ENCODE results near the gene FBXO5.

The FBXO5 gene

DNA sequence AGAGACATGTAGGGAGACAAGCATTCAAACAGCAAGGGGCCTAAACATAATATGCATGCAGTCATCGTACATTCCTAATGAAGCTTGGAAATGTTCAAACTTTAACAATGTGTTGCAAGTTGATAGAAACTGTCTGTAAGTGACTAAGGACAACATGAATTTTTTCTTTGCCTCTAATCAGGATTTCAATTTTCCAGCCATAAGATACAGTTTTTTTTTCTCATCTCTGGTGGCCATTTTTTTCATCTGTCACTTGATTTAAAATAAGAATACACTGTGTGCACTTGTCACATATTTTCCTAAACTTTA, 41.8 kb upstream of the FBXO5 start:
- TF ChIP-seq, protein P1, sequence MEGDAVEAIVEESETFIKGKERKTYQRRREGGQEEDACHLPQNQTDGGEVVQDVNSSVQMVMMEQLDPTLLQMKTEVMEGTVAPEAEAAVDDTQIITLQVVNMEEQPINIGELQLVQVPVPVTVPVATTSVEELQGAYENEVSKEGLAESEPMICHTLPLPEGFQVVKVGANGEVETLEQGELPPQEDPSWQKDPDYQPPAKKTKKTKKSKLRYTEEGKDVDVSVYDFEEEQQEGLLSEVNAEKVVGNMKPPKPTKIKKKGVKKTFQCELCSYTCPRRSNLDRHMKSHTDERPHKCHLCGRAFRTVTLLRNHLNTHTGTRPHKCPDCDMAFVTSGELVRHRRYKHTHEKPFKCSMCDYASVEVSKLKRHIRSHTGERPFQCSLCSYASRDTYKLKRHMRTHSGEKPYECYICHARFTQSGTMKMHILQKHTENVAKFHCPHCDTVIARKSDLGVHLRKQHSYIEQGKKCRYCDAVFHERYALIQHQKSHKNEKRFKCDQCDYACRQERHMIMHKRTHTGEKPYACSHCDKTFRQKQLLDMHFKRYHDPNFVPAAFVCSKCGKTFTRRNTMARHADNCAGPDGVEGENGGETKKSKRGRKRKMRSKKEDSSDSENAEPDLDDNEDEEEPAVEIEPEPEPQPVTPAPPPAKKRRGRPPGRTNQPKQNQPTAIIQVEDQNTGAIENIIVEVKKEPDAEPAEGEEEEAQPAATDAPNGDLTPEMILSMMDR (IDR thresholded peaks at IDR 0.05; ENCODE audit: control insufficient read depth, insufficient read depth, low read depth, low read length, missing control alignments) = no peak

DNA sequence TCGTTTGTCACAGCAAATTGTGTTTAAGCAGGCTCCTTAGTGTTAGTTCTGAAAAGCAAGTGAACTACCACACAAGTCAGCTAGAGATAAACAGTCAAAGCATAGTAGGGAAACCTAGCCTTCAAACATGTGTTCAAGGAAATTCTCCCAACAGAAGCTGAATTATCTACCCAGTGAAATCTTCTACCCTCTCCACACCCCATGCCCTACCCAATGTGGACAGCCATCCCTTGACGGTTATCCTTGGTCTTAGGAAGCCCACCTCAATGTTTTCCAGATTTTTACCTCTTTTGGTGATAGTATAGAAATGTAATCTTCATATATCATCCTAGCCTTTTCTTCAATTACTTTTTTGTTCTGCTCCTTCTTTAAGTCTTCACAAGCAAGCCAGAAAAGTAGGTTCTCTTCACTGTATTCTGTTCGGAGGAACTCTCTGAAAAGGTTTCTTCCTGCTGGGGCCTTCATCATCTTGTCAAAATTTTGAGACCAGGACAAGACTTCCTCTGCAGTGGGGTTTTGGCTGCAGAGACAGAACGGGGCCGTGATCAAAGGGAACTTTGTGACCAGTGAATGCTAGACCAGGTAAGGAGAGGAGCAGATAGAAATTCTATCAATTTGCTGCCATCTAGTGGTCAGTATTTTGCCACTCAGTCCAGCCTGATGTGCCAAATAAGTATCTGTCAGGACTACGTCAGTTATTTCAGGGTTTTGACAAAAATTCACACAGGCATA, 41.3 kb upstream of the FBXO5 start:
- TF ChIP-seq, protein P1 (IDR thresholded peaks at IDR 0.05; ENCODE audit: control insufficient read depth, insufficient read depth, low read depth, low read length, missing control alignments) = peak; percentile 74
- no peak overlapping the region for H3K4me3 ChIP-seq (ENCODE audit: control insufficient read depth, low read depth, low read length)
- DNase-seq (ENCODE audit: low read depth) = no peak

More for the DNA sequence above, 41.8 kb upstream of the FBXO5 start:
- no peak overlapping the region for H3K4me3 ChIP-seq (ENCODE audit: control insufficient read depth, low read depth, low read length)
- no peak for DNase-seq (ENCODE audit: low read depth)

DNA sequence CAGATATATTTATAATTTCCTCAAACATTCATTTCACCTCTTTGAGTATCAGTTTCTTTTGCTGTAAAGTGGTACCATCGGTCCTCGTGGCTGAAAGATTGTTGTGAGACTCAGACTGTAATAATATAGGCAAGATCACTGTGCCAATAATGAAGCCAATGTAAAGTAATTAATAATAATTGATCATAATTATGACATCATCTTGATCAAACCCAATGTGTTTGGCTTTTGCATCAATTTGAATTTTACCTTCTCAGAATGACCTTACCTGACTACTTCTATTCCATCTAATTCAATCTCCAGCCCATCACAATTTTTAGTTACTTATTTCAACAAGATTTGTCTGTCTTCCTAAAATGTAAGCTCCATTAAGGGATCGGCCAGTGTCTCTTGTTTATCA, 35.5 kb upstream of the FBXO5 start:
- TF ChIP-seq, protein P1 (IDR thresholded peaks at IDR 0.05; ENCODE audit: control insufficient read depth, insufficient read depth, low read depth, low read length, missing control alignments) = no peak
- DNase-seq (ENCODE audit: low read depth) = no peak
- no peak overlapping the region for H3K4me3 ChIP-seq (ENCODE audit: control insufficient read depth, low read depth, low read length)

DNA sequence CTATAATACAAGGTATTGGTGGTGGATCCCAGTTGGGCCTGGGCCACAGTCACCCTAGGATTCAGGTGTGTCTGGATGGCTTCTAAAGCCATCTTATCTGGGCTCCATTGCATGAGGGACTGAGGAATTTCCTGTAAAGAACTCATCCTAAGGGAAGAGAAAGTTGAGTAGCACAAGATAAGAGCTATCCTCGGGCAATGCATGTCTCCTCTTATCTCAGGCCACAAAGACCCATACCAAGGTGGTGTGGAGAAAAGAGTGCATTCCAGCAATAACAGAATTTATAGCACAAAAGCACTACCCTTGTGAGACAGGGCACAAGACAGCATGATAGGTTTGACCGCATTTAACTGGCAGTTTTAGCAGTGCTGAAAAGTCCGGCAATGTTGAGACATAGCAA, 34.0 kb upstream of the FBXO5 start:
- no peak for DNase-seq (ENCODE audit: low read depth)
- H3K4me3 ChIP-seq (ENCODE audit: control insufficient read depth, low read depth, low read length) = no peak overlapping the region
- TF ChIP-seq, protein P1 (IDR thresholded peaks at IDR 0.05; ENCODE audit: control insufficient read depth, insufficient read depth, low read depth, low read length, missing control alignments) = no peak

DNA sequence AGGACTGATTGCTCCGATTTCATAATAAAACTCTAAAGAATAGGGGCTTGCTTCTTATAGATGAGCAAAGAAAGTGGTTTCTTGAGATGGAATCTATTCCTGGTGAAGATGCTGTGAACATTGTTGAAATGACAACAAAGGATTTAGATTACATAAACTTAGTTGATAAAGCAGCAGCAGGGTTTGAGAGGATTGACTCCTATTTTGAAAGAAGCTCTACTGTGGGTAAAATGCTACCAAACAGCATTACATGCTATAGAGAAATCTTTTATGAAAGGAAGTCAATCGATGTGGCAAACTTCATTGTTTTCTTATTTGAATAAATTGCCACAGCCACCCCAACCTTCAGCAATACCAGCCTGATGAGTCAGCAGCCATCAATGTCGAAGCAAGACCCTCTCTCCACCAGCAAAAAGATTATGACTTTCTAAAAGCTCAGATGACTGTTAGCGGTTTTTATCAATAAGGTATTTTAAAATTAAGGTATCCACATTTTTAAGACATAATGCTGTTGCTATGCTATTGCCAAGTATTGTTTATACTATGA, 32.3 kb upstream of the FBXO5 start:
- H3K4me3 ChIP-seq (ENCODE audit: control insufficient read depth, low read depth, low read length) = no peak overlapping the region
- DNase-seq (ENCODE audit: low read depth) = no peak
- TF ChIP-seq, protein P1 (IDR thresholded peaks at IDR 0.05; ENCODE audit: control insufficient read depth, insufficient read depth, low read depth, low read length, missing control alignments) = no peak

DNA sequence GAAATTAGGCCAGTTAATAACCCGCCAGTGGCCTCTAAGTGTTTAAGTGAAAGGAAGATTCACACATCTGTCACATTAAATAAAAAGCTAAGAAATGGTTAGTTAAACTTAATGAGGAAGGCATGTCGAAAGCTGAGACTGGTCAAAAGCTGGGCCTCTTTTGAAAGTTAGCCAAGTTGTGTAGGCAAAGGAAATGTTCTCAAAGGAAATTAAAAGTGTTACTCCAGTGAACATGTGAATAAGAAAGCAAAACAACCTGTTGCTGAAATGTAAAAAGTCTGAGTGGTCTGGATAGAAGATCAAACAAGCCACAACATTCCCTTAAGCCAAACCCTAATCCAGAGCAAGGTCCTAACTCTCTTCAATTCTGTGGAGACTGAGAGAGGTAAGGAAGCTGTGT, 30.6 kb upstream of the FBXO5 start:
- TF ChIP-seq, protein P1 (IDR thresholded peaks at IDR 0.05; ENCODE audit: control insufficient read depth, insufficient read depth, low read depth, low read length, missing control alignments) = no peak
- H3K4me3 ChIP-seq (ENCODE audit: control insufficient read depth, low read depth, low read length) = no peak overlapping the region
- DNase-seq (ENCODE audit: low read depth) = no peak
